Stimulated activated CD4-positive, alpha-beta T cell treated with anti-CD3 and anti-CD28 coated beads, Interleukin-15, amount 100 ng/mL, for 1 hour (primary cell): ENCODE results near the gene SMIM44.
"Not testable (repeated sequence)": the region's sequence is repeated elsewhere in the genome, so short reads cannot be mapped to it uniquely, and the experiment has no call there.

Experiments used
- DNase-seq, 2 donors: peaks; one replicate each; pipeline ENCODE4 v3.0.0-alpha.2; 2020; ENCODE audit warnings: low read depth in 1 of 2, low spot score in 1 of 2

The SMIM44 gene

GRCh38 chr19:3483226-3483628, at the start of gene SMIM44:
SMIM44 (minus strand) TSS chr19:3483441; CDS start chr19:3483403, 38 bp downstream.
- no peak for DNase-seq

- DNase-seq: no peak
Measured at GRCh38 chr19:3533033-3533432, 49.8 kb upstream of the SMIM44 start.

GRCh38 chr19:3532154-3532786, 49.0 kb upstream of the SMIM44 start:
- DNase-seq: no peak

GRCh38 chr19:3531716-3532115, 48.5 kb upstream of the SMIM44 start:
- DNase-seq: no peak

GRCh38 chr19:3530389-3530788, 47.1 kb upstream of the SMIM44 start:
- no peak for DNase-seq

GRCh38 chr19:3529299-3529698, 46.1 kb upstream of the SMIM44 start:
- DNase-seq: not testable (repeated sequence)

GRCh38 chr19:3528539-3529211, 45.4 kb upstream of the SMIM44 start:
- no peak for DNase-seq

- DNase-seq: no peak
Measured at GRCh38 chr19:3528080-3528479, 44.8 kb upstream of the SMIM44 start.

GRCh38 chr19:3527238-3527910, 44.1 kb upstream of the SMIM44 start:
- no peak for DNase-seq

- DNase-seq: no peak
Measured at GRCh38 chr19:3526507-3527237, 43.4 kb upstream of the SMIM44 start.

GRCh38 chr19:3524904-3525451, 41.7 kb upstream of the SMIM44 start:
- DNase-seq: no peak

GRCh38 chr19:3524078-3524842, 41.0 kb upstream of the SMIM44 start:
- no peak for DNase-seq

- no peak for DNase-seq
Measured at GRCh38 chr19:3523361-3524077, 40.3 kb upstream of the SMIM44 start.

- no peak for DNase-seq
Measured at GRCh38 chr19:3522421-3523360, 39.5 kb upstream of the SMIM44 start.

- DNase-seq: no peak
Measured at GRCh38 chr19:3521104-3521445, 37.8 kb upstream of the SMIM44 start.

- DNase-seq: no peak
Measured at GRCh38 chr19:3520166-3521103, 37.2 kb upstream of the SMIM44 start.

GRCh38 chr19:3519126-3519525, 35.9 kb upstream of the SMIM44 start:
- no peak for DNase-seq

GRCh38 chr19:3518659-3519058, 35.4 kb upstream of the SMIM44 start:
- no peak for DNase-seq
